ENCODE measurements around the gene TSPAN9. TPM values are rescaled to one million over a fixed set of nuclear protein-coding genes. Genes with fewer than 3 reads are reported as not detected.

Gene TSPAN9
- total and polyA plus RNA-seq, 10 of the 15 experiments (the other 5 are each of a cell fraction or from before 2014, with no cell fraction given): 0.03 to 1.0 (median 0.12) TPM; not detected in 5

- ChIA-PET CTCF (interaction anchor here (1.0 to 2.1 kb wide), 3 partner anchors 161 to 507 kb away, joined by 3 to 5 read pairs (median 3); no protein-coding TSS in a partner anchor), SMC1A (ENCODE audit: uncharacterized antibody, unreplicated experiment) (no interaction called here), POLR2A (no interaction called here), RAD21 (ENCODE audit: unreplicated experiment) (no interaction called here)
- FAIRE-seq (no peak), DNase-seq (ENCODE audit: low read depth, low spot score) (no peak), ATAC-seq (no peak)
- Histone ChIP-seq H3K4me1 (ENCODE audit: control insufficient read depth, insufficient read depth, low read length) (no peaks in the 10 kb centered on the region), H3K4me2 (ENCODE audit: control insufficient read depth, insufficient read depth) (no peak overlapping the region), H3K9me3 (replicated peaks; ENCODE audit: control insufficient read depth, insufficient read depth, low read length) (no peaks in the 10 kb centered on the region), H2AFZ (ENCODE audit: control insufficient read depth, low read depth, low read length) (no peak overlapping the region), H4K20me1 (ENCODE audit: control insufficient read depth, insufficient read depth) (no peaks in the 10 kb centered on the region), H3K9ac (ENCODE audit: control insufficient read depth, insufficient read depth, low read length) (no peak overlapping the region), H3K79me2 (ENCODE audit: control insufficient read depth, insufficient read depth, low read length) (no peaks in the 10 kb centered on the region), H3K27me3 (replicated peaks in 1 of 2; ENCODE audit: control insufficient read depth in 2 of 2, insufficient read depth in 2 of 2, low read length in 1 of 2) (peaks cover 0 to 4% of the 10 kb centered on the region in 2 experiments; a peak in 3 of 4 replicates), H3K4me3 (no peak overlapping the region), H3K36me3 (ENCODE audit: control insufficient read depth in 2 of 2, insufficient read depth in 2 of 2, low read length in 1 of 2) (no peaks in the 10 kb centered on the region), H3K27ac (ENCODE audit: control insufficient read depth, insufficient read depth) (no peak overlapping the region)
- intact Hi-C loops (cut with micrococcal nuclease; ENCODE audit: unreplicated experiment): no loop called here
- in situ Hi-C loops (cut with MboI): loop anchor here (5.0 to 10.0 kb wide), 2 partner anchors 478 to 506 kb away; no protein-coding TSS in a partner anchor
- TF ChIP-seq TCF12 (IDR thresholded peaks at IDR 0.05; ENCODE audit: low read depth, low read length) (no peak), TCF3 (IDR thresholded peaks at IDR 0.05; ENCODE audit: borderline replicate concordance, insufficient read depth, low read depth, low read length) (no peak), EGR1 (IDR thresholded peaks at IDR 0.05; ENCODE audit: borderline replicate concordance in 1 of 2, low read depth in 2 of 2, low read length in 2 of 2) (no peak), FOS (IDR thresholded peaks at IDR 0.05; ENCODE audit: borderline replicate concordance, extremely low read depth, insufficient read length) (no peak), SUZ12 (IDR thresholded peaks at IDR 0.05; ENCODE audit: unreplicated experiment) (no peak), PAX5 (IDR thresholded peaks at IDR 0.05; ENCODE audit: borderline replicate concordance, low read depth, low read length) (no peak), SMC3 (IDR thresholded peaks at IDR 0.05; ENCODE audit: borderline replicate concordance, low read length) (no peak), CBFB (IDR thresholded peaks at IDR 0.05; ENCODE audit: low read depth) (no peak), SMARCA5 (IDR thresholded peaks at IDR 0.05) (no peak), ZNF217 (IDR thresholded peaks at IDR 0.05) (no peak), NR2F1 (conservative IDR thresholded peaks at IDR 0.05) (no peak), RFX5 (IDR thresholded peaks at IDR 0.05; ENCODE audit: low read depth, low read length) (no peak), HSF1 (IDR thresholded peaks at IDR 0.05; ENCODE audit: low read depth, low read length) (no peak), POLR2AphosphoS2 (IDR thresholded peaks at IDR 0.05; ENCODE audit: low read depth, low read length) (no peak), SPI1 (IDR thresholded peaks at IDR 0.05; ENCODE audit: borderline replicate concordance, insufficient read depth, low read depth, low read length) (no peak), RUNX3 (IDR thresholded peaks at IDR 0.05; ENCODE audit: low read length) (no peak), STAT3 (IDR thresholded peaks at IDR 0.05; ENCODE audit: low read depth, low read length) (no peak), HDGF (IDR thresholded peaks at IDR 0.05) (no peak)
- whole genome bisulfite sequencing (ENCODE audit: insufficient coverage, insufficient replicate concordance, low lambda C conversion rate, missing lambda C conversion rate): 31% methylated on average over 6 of the region's 6 CpGs
- no TSS peak for BruUV-seq (replicated peaks)
Observed at GRCh38 chr12:3296409-3296701, 219.2 kb downstream of the TSPAN9 start.
